GM10266 (cell line): ENCODE data around the gene CRIP2.

Experiments
- DNase-seq: peaks from one replicate; pipeline ENCODE4 v3.0.0; 2012; ENCODE audit errors: extremely low spot score
- TF ChIP-seq, protein P1 (sequence below): IDR thresholded peaks from 2 replicates; pipeline ENCODE4 v1.5.1; 2012; ENCODE audit warnings: mild to moderate bottlenecking, low read depth; ENCODE audit not compliant: control insufficient read depth, insufficient read depth; ENCODE audit errors: missing control alignments

Gene CRIP2

DNA sequence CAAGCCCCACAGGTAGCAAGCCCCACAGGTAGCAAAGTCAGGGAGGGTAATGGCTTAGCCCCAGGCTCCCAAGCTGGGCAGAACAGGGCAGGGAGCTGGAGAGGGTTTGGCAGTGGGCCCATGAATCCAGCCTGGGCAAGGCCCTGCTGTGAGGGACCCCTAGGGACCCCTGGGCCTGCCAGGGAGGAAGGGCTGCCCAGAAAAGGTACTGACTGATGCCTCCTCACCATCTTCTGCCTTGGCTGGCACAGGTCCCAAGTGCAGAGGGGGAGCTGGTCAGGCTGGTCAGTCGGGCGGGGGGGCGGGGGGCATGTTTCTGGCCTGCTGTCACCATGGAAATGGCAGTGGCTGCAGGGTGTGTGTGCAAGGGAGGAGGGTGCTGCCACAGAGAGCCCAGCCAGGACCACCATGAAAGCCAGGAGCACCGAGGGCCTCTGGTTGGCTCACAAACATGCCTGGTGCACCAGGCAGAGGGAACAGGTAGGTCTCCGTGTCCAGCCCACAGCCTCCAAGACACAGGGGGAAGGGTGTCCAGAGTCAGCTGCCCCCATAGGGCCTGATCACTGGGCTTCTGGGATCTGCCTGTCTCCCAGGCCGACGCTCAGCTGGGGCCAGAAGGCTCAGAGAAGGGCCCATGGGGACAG lies 1.5 kb upstream of the CRIP2 start:
- TF ChIP-seq, protein P1, sequence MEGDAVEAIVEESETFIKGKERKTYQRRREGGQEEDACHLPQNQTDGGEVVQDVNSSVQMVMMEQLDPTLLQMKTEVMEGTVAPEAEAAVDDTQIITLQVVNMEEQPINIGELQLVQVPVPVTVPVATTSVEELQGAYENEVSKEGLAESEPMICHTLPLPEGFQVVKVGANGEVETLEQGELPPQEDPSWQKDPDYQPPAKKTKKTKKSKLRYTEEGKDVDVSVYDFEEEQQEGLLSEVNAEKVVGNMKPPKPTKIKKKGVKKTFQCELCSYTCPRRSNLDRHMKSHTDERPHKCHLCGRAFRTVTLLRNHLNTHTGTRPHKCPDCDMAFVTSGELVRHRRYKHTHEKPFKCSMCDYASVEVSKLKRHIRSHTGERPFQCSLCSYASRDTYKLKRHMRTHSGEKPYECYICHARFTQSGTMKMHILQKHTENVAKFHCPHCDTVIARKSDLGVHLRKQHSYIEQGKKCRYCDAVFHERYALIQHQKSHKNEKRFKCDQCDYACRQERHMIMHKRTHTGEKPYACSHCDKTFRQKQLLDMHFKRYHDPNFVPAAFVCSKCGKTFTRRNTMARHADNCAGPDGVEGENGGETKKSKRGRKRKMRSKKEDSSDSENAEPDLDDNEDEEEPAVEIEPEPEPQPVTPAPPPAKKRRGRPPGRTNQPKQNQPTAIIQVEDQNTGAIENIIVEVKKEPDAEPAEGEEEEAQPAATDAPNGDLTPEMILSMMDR: no peak
- DNase-seq: no peak

DNA sequence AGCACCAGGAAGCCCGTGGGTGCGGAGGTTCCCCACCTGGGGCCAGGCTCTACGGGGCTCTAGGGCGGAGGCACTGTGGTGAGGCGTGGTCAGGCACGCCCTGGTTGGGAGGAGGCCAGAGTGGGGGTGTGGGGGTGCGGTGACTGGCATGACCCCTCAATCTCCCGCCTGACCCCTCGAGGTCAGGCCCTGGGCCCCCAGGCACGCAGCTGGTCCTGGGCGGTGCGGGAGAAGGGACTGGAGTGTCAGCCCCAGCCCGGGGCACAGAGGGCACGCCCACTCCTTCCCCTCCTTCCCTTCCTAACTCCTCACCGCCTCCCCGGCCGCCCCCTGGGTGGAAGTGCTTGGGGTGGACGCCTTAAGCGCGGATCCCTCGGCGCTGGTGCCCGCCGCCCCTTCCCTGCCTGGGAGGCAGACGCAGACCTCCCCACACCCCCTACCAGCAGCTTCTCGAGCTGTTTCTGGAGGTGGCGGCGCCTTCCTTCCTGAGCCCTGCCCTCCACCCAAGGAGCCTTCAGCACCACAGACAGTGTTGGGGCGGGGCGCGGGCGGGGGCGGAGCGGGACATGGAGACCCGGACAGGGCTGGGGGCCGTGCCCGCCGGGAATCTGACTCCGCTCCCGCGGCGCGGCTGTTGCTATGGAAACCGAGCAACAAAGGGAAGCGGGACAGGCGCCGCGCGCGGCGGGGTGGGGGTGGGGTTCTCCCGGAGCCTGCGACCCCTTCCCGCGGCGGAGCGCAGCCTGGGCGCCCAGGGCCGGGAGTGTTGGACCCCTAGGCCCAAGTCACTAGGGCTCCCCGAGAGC lies 741 bp upstream of the CRIP2 start:
- DNase-seq: peak; percentile 82
- TF ChIP-seq, protein P1: no peak

DNA sequence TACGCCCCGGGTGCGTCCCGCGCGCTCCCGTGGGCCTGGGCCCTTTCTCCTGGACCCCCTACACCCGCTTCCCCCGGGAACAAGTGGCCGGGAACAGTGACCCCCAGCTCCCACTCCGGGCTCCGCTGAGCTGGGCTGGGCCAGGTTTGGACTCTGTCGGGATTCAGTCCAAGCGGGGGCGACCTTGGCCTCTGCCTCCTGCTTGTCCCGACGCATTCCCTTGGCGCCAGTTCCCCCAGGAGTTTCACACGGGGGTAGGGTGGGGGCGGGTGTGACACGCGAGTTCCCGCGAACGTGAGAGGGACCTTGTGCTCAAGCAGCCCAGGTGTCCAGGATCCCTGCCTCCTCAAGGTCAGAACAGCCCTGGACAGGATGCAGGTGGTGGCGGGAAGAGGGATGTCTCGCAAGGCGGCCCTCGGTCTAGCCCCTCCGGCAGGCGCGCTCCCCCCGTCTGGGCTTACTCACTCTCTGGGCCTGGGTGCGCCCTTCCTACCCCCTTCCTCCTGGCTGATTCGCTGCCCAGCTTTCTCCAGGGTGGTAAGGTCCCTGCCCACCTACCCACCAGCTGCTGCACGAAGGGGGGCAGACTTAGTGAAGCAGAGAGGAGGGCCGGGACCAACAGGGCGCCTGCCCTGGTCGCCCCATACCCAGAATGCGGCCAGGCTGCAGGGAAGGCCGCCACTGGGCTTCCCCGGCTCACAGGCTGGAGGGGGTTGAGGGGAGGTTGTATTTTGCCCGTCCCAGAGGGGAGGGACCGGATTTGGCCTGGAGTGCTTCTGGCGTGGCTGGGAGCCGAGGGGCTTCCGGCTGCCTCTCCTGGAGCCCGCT lies 862 bp downstream of the CRIP2 start:
- DNase-seq: no peak
- TF ChIP-seq, protein P1: no peak

DNA sequence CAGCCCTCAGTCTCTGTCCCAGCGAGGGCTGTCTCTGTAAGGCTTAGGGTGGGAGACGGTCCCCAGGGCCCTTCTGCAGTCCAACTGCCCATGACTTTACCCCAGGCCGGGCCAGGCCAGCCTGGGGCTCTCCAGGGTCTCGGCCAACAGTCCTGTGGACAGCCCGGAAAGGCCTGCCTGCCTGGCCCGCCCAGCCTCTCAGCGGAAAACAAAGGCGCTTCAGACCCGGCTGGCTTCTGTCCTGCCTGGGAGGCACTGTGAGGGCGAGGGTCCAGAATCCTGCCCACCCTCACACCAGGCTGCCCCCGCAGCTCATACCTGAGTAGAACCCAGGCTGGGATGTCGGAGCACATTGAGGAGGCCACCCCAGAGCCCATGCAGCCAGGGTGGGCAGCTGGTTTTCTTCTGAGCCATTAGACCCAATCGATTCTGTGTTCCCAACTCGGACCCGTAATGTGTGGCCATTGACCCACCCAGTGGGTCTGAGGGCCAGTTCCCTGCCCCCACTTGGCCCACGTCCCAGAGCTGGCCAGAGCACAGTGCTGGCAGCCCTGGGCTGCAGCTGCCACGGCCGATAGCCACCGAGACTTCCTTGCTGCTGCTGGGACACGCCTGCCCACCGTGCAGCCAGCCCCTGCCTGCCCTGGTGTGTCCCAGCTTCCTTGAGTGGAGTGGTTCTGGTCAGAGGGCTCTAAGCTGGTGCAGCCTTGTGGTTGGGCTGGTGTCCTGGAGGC lies 1.6 kb downstream of the CRIP2 start:
- TF ChIP-seq, protein P1: no peak
- DNase-seq: no peak

DNA sequence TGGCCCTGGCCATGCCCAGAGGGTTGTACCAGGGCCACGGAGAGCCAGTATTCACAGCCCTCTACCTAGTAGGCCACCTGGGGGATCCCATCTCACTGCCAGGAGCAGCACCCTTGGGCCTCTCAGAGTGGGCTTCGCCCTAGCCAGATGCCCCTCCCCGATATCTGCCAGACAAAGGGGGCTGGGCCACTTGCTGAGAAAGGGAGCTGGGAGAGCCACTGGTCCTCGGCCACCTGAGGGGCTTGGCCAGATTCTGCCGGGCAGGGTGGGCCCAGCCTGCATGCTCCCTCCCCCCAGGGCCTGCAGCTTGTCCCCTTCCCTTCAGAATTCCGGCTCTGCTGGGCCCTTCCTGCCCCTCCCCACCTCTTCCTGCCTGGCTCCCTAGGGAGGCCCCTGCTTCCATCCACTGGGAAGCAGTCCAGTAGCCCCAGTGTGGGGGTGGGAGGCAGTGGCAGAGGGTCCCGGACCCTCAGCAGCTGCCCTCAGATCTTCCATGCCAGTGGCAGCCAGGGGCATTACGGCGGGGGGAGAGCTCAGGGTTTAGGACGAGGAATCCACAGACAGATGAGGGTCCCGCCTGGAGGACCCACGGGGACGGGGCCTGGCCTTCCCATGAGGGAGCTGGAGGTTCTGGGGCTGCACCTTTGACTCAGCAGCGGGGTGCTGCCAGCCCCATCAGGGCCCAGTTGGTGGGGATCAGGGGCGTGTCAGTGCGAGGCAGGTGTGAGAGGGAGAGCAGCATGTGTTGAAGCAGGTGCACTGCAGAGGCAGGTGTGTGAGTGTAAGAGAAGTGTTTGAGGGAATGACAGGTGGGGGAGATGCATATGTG lies 2.4 kb downstream of the CRIP2 start:
- DNase-seq: no peak
- TF ChIP-seq, protein P1: no peak
